HepG2 (cell line): ENCODE measurements around the gene SPAG9. TPM values are rescaled to one million over a fixed set of nuclear protein-coding genes. Genes with fewer than 3 reads are reported as not detected.
A peak's percentile ranks its signal among the peaks of the same experiment; 100 is the strongest.

Source experiments
- ATAC-seq: fragments of 200-7000 bp; cut with Tn5 transposase; 3 replicates; pipeline ENCODE4 v1.9.1; 2020; ENCODE audit warnings: mild to moderate bottlenecking, moderate library complexity
- BruUV-seq: library from RNA; stranded (reverse); fragments of 400-500 nt; replicated peaks from 2 replicates; lab custom pipeline; 2021; lab: Mats Ljungman, UMichigan
- CTCF ChIA-PET: fragments of 300-600 bp; formaldehyde crosslinking; extraction: SDS; loops from one replicate; lab custom pipeline; 2021; ENCODE audit warnings: low total read pairs, inconsistent platforms, low intra/inter-chr PET ratio; lab: Yijun Ruan, JAX
- POLR2A ChIA-PET: fragments of 350-600 bp; sonication (Branson Sonifier 250); formaldehyde crosslinking; loops from one replicate; lab custom pipeline; 2020; ENCODE audit warnings: antibody characterized with exemption, inconsistent platforms; lab: Yijun Ruan, JAX
- DNase-seq: peaks from one replicate; pipeline ENCODE4 v3.0.0-alpha.2; 2015; ENCODE audit warnings: low spot score
- FAIRE-seq: peaks from 3 replicates; lab custom pipeline; 2011; peaks lifted over from hg19 to GRCh38; lab: Jason Lieb, UNC
- H2AFZ ChIP-seq: one replicate; pipeline ENCODE4 v1.6.1; 2011; ENCODE audit warnings: low read length, inconsistent platforms
- H3K27ac ChIP-seq: fragments of 300-600 bp; 3 replicates; pipeline ENCODE4 v1.8.0; 2011; ENCODE audit warnings: mixed run types, mild to moderate bottlenecking, mixed read lengths, low read length, inconsistent platforms; ENCODE audit not compliant: insufficient read depth; ENCODE audit errors: extremely low read length
- H3K27me3 ChIP-seq, 2 experiments: fragments of 200-600 bp in 1 of 2; 2 replicates in 1 of 2; 3 replicates in 1 of 2; pipeline versions ENCODE4 v1.6.0 to v1.8.0; 2011; ENCODE audit warnings: low read length in 2 of 2, mild to moderate bottlenecking in 2 of 2, moderate library complexity in 2 of 2, inconsistent platforms in 1 of 2; ENCODE audit not compliant: insufficient read depth in 2 of 2, control insufficient read depth in 1 of 2
- H3K36me3 ChIP-seq, 2 experiments: fragments of 200-600 bp in 1 of 2; replicated peaks in 1 of 2; 2 replicates in 1 of 2; 3 replicates in 1 of 2; pipeline versions ENCODE4 v1.5.1 to v1.8.0; 2011; ENCODE audit warnings: low read length in 2 of 2, inconsistent platforms in 1 of 2; ENCODE audit not compliant: insufficient read depth in 2 of 2, control insufficient read depth in 1 of 2
- H3K4me1 ChIP-seq: 2 replicates; pipeline ENCODE4 v1.5.1; 2012; ENCODE audit warnings: low read length, inconsistent platforms; ENCODE audit not compliant: insufficient read depth
- H3K4me2 ChIP-seq: 2 replicates; pipeline ENCODE4 v1.6.0; 2011; ENCODE audit warnings: low read depth, low read length, inconsistent platforms
- H3K4me3 ChIP-seq, 3 experiments: fragments of 200-600 bp in 1 of 3; sonication (generic), shearing (Covaris generic) in 1 of 3; replicated peaks in 1 of 3; 2 replicates each; pipeline ENCODE4 v1.5.1; 2011 to 2016; ENCODE audit warnings: low read length in 3 of 3, inconsistent platforms in 2 of 3, low read depth in 2 of 3, mild to moderate bottlenecking in 2 of 3, control low read depth in 1 of 3, mixed read lengths in 1 of 3; ENCODE audit not compliant: insufficient read depth in 1 of 3
- H3K79me2 ChIP-seq: one replicate; pipeline ENCODE4 v1.6.1; 2011; ENCODE audit warnings: low read length, inconsistent platforms; ENCODE audit not compliant: insufficient read depth
- H3K9ac ChIP-seq: 2 replicates; pipeline ENCODE4 v1.6.0; 2011; ENCODE audit warnings: mild to moderate bottlenecking, low read depth, low read length, inconsistent platforms; ENCODE audit not compliant: insufficient read depth
- H3K9me3 ChIP-seq: 2 replicates; pipeline ENCODE4 v1.5.1; 2012; ENCODE audit warnings: mild to moderate bottlenecking, low read length
- H4K20me1 ChIP-seq: 2 replicates; pipeline ENCODE4 v1.6.0; 2011; ENCODE audit warnings: inconsistent platforms, mild to moderate bottlenecking, low read length, moderate library complexity; ENCODE audit not compliant: insufficient read depth
- AGO2 ChIP-seq: fragments of 200-400 bp; formaldehyde crosslinking; optimal IDR thresholded peaks from 2 replicates; pipeline ENCODE3; 2017; ENCODE audit warnings: mild to moderate bottlenecking, low read depth, low read length, moderate library complexity
- ARID2 ChIP-seq: sonication (generic); formaldehyde crosslinking; IDR thresholded peaks from 2 replicates; pipeline ENCODE4 v1.8.1; 2022; ENCODE audit warnings: mild to moderate bottlenecking, missing genetic modification reagents, borderline replicate concordance
- MAFK ChIP-seq, 2 experiments: IDR thresholded peaks in 1 of 2; conservative IDR thresholded peaks in 1 of 2; 2 replicates each; pipeline ENCODE4 v1.6.1; 2011; ENCODE audit warnings: improper control_type of control experiment in 2 of 2, low read length in 2 of 2
- SP2 ChIP-seq: sonication (generic); formaldehyde crosslinking; IDR thresholded peaks from 2 replicates; pipeline ENCODE4 v1.5.1; 2020; ENCODE audit warnings: mild to moderate bottlenecking, missing genetic modification reagents
- WGBS: methylation state at CpG from one replicate; pipeline ENCODE4 v1.1.6; 2017; ENCODE audit warnings: low lambda C conversion rate; 5-methylcytosine and 5-hydroxymethylcytosine counted together
- in situ Hi-C: cut with HindIII; loops from 2 replicates; pipeline ENCODE4 v1.10.0; 2017; ENCODE audit warnings: low pct_unique_long_range_greater_than_20kb; ENCODE audit not compliant: extremely low pct_ligation_motif_present
- intact Hi-C: fragments of 100-400 bp; cut with micrococcal nuclease; formaldehyde crosslinking; loops from one replicate; pipeline ENCODE4 v1.10.0; 2022; ENCODE audit not compliant: unreplicated experiment
- polyA plus RNA-seq, 8 experiments: library from polyadenylated mRNA; depleted of rRNA in 3 of 8; stranded (reverse) in 7 of 8; unstranded in 1 of 8; fragments of >200 nt; fragmentation: Illumina TruSeq in 4 of 8; extraction: Trizol in 4 of 8; gene quantifications; 2 replicates each; pipeline versions ENCODE4 v1.2.1 to v1.2.3, GENCODE V29; 2011 to 2016; ENCODE audit warnings: low read depth in 4 of 8, missing spikeins in 1 of 8, mixed read lengths in 1 of 8; ENCODE audit not compliant: insufficient read depth in 1 of 8
- total RNA-seq, 5 experiments: library from RNA; depleted of rRNA; stranded (reverse); fragments of >200 nt; fragmentation: Illumina TruSeq; extraction: Trizol; gene quantifications; 2 replicates each; pipeline ENCODE4 v1.2.3, GENCODE V29; 2016; ENCODE audit warnings: low read depth in 1 of 5
- TF ChIP-seq, protein P1 (sequence below): sonication (generic); formaldehyde crosslinking; conservative IDR thresholded peaks from 2 replicates; pipeline ENCODE4 v1.4.0; 2020; ENCODE audit warnings: missing genetic modification reagents

SPAG9 gene
- total and polyA plus RNA-seq, 2 of the 13 experiments (the other 11 are each of a cell fraction or from before 2014, with no cell fraction given), result 43.2 to 78.6 TPM

DNA sequence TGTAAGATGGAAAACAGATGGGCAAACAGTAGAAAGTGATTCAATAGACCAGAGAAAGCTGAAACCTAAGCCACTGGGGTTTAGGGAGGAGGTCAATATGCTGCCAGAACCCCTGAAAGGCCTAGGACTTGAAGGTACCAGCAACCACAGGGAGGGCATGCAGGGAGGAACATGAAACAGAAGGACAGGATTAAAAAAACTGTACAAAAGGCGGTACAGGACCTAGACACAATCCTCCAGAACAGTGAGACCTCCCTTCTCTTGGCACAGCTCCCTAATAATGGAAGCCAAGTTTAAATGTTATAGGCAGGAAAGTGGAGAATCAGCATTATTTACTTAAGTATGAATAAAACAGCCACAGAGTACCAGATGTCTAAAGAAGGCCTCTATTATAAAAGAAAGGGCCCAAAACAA is 105.5 kb downstream of the SPAG9 start:
- H2AFZ ChIP-seq, result no peak overlapping the region
- H3K36me3 ChIP-seq, result peaks cover 24 to 71% of the 10 kb centered on the region in 2 experiments
- in situ Hi-C loops, result no loop called here
- TF ChIP-seq MAFK (conservative IDR thresholded peaks at IDR 0.05 in 1 of 2, IDR thresholded peaks at IDR 0.05 in 1 of 2; ENCODE audit: low read length in 2 of 2) (peak; percentile 20 to 48; a peak in 2 of 4 replicates), ARID2 (CRISPR knock-in tag) (no peak)
- no peak overlapping the region for H3K27ac ChIP-seq
- no peak for DNase-seq
- H3K9ac ChIP-seq, result no peak overlapping the region
- ChIA-PET POLR2A (no interaction called here), CTCF (no interaction called here)
- no peak for ATAC-seq
- intact Hi-C loops, result no loop called here
- no peaks in the 10 kb centered on the region for H3K27me3 ChIP-seq
- no peak overlapping the region for H3K4me2 ChIP-seq
- H3K9me3 ChIP-seq, result no peaks in the 10 kb centered on the region
- 97% methylated on average over 1 of the region's 1 CpG for WGBS
- no peak overlapping the region for H3K4me3 ChIP-seq
- H3K79me2 ChIP-seq, result no peaks in the 10 kb centered on the region
- no TSS peak for BruUV-seq
- H3K4me1 ChIP-seq, result no peaks in the 10 kb centered on the region
- no peak for FAIRE-seq
- no peaks in the 10 kb centered on the region for H4K20me1 ChIP-seq

DNA sequence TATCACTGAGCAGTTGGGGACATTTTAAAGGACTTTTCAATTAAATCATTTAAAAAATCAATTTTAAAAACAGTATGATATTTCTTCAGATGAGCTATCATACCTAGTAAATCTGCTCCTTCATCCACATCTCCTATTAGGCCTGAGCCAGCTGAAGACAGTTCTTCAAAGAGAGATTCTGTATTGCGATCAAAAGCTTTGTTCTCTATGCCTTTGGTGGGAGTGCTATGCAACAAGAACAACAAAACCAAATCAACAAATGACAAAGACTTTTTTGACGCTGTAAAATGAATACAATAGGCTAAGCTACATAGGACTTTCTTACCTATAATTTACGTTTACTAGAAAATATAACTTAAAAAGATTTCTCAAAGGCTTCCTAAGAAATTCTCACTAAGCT is 106.5 kb downstream of the SPAG9 start:
- no peak for ATAC-seq
- Histone ChIP-seq H3K36me3 (peaks cover 22 to 64% of the 10 kb centered on the region in 2 experiments), H3K4me1 (peaks cover 5% of the 10 kb centered on the region; the same call in 1 of the 2 replicates), H3K9me3 (no peaks in the 10 kb centered on the region), H3K4me3 (no peak overlapping the region), H3K4me2 (no peak overlapping the region), H3K9ac (no peak overlapping the region), H2AFZ (no peak overlapping the region), H3K27ac (no peak overlapping the region), H4K20me1 (no peaks in the 10 kb centered on the region), H3K79me2 (no peaks in the 10 kb centered on the region), H3K27me3 (no peaks in the 10 kb centered on the region)
- ChIA-PET CTCF (no interaction called here), POLR2A (no interaction called here)
- in situ Hi-C loops (no loop called here), intact Hi-C loops (no loop called here)
- TF ChIP-seq AGO2 (no peak), SP2 (CRISPR knock-in tag) (no peak), MAFK (conservative IDR thresholded peaks at IDR 0.05 in 1 of 2, IDR thresholded peaks at IDR 0.05 in 1 of 2; ENCODE audit: low read length in 2 of 2) (no peak)
- TF ChIP-seq, protein P1, sequence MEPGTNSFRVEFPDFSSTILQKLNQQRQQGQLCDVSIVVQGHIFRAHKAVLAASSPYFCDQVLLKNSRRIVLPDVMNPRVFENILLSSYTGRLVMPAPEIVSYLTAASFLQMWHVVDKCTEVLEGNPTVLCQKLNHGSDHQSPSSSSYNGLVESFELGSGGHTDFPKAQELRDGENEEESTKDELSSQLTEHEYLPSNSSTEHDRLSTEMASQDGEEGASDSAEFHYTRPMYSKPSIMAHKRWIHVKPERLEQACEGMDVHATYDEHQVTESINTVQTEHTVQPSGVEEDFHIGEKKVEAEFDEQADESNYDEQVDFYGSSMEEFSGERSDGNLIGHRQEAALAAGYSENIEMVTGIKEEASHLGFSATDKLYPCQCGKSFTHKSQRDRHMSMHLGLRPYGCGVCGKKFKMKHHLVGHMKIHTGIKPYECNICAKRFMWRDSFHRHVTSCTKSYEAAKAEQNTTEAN (CRISPR knock-in tag), result no peak
- no TSS peak for BruUV-seq
- DNase-seq, result no peak
- FAIRE-seq, result no peak
- WGBS, result 96% methylated on average over 3 of the region's 3 CpGs
